ENCODE results near the gene ELK4. TPM values are rescaled to one million over a fixed set of nuclear protein-coding genes. Genes with fewer than 3 reads are reported as not detected.
"Not testable (repeated sequence)": the region's sequence is repeated elsewhere in the genome, so short reads cannot be mapped to it uniquely, and the experiment has no call there.

ELK4 gene
- total RNA-seq, 1 donor from 2014 or later, result 86.2 TPM

- intact Hi-C loops (cut with micrococcal nuclease), result no loop called here
- Mint-ChIP-seq H3K4me1 (ENCODE audit: low read depth) (no peaks in the 10 kb centered on the region), H3K27ac (no peak overlapping the region), H3K36me3 (ENCODE audit: low read depth) (no peaks in the 10 kb centered on the region), H3K9me3 (no peaks in the 10 kb centered on the region), H3K4me3 (no peak overlapping the region), H3K27me3 (ENCODE audit: insufficient read depth) (peaks cover 15% of the 10 kb centered on the region)
- DNase-seq (ENCODE audit: low spot score), result no peak
These were observed 28.6 kb upstream of the ELK4 start for GRCh38 chr1:205660361-205660760.

GRCh38 chr1:205658943-205659581, 27.3 kb upstream of the ELK4 start:
- Mint-ChIP-seq H3K9me3 (no peaks in the 10 kb centered on the region), H3K27ac (no peak overlapping the region), H3K4me1 (ENCODE audit: low read depth) (no peaks in the 10 kb centered on the region), H3K4me3 (no peak overlapping the region), H3K36me3 (ENCODE audit: low read depth) (no peaks in the 10 kb centered on the region), H3K27me3 (ENCODE audit: insufficient read depth) (peaks cover 15% of the 10 kb centered on the region)
- DNase-seq (ENCODE audit: low spot score), result peak; percentile 66
- intact Hi-C loops (cut with micrococcal nuclease), result loop anchor here (1.0 to 5.0 kb wide), 6 partner anchors 52 to 447 kb away; partner anchors contain the start of gene RAB29

GRCh38 chr1:205656236-205656635, 24.4 kb upstream of the ELK4 start:
- no peak overlapping the region for H3K27ac Mint-ChIP-seq
- H3K4me1 Mint-ChIP-seq (ENCODE audit: low read depth), result no peaks in the 10 kb centered on the region
- no peaks in the 10 kb centered on the region for H3K36me3 Mint-ChIP-seq (ENCODE audit: low read depth)
- no peak overlapping the region for H3K4me3 Mint-ChIP-seq
- intact Hi-C loops (cut with micrococcal nuclease), result loop anchor here (5.0 kb wide), 1 partner anchor 261 kb away; no protein-coding TSS in a partner anchor
- no peak for DNase-seq (ENCODE audit: low spot score)
- peaks cover 18% of the 10 kb centered on the region for H3K27me3 Mint-ChIP-seq (ENCODE audit: insufficient read depth)
- H3K9me3 Mint-ChIP-seq, result no peaks in the 10 kb centered on the region

GRCh38 chr1:205652984-205653383, 21.2 kb upstream of the ELK4 start:
- intact Hi-C loops (cut with micrococcal nuclease), result no loop called here
- H3K9me3 Mint-ChIP-seq, result no peaks in the 10 kb centered on the region
- H3K36me3 Mint-ChIP-seq (ENCODE audit: low read depth), result no peaks in the 10 kb centered on the region
- no peak overlapping the region for H3K27ac Mint-ChIP-seq
- H3K27me3 Mint-ChIP-seq (ENCODE audit: insufficient read depth), result peaks cover 13% of the 10 kb centered on the region
- no peak for DNase-seq (ENCODE audit: low spot score)
- no peaks in the 10 kb centered on the region for H3K4me1 Mint-ChIP-seq (ENCODE audit: low read depth)
- H3K4me3 Mint-ChIP-seq, result no peak overlapping the region

GRCh38 chr1:205650241-205650640, 18.4 kb upstream of the ELK4 start:
- DNase-seq (ENCODE audit: low spot score), result no peak
- intact Hi-C loops (cut with micrococcal nuclease), result no loop called here
- H3K27me3 Mint-ChIP-seq (ENCODE audit: insufficient read depth), result peaks cover 5% of the 10 kb centered on the region
- H3K9me3 Mint-ChIP-seq, result no peaks in the 10 kb centered on the region
- no peak overlapping the region for H3K4me3 Mint-ChIP-seq
- H3K4me1 Mint-ChIP-seq (ENCODE audit: low read depth), result no peaks in the 10 kb centered on the region
- H3K27ac Mint-ChIP-seq, result no peak overlapping the region
- no peaks in the 10 kb centered on the region for H3K36me3 Mint-ChIP-seq (ENCODE audit: low read depth)

GRCh38 chr1:205645519-205645918, 13.7 kb upstream of the ELK4 start:
- intact Hi-C loops (cut with micrococcal nuclease), result no loop called here
- Mint-ChIP-seq H3K4me1 (ENCODE audit: low read depth) (no peaks in the 10 kb centered on the region), H3K36me3 (ENCODE audit: low read depth) (no peaks in the 10 kb centered on the region), H3K27me3 (ENCODE audit: insufficient read depth) (peaks cover 3% of the 10 kb centered on the region), H3K9me3 (no peaks in the 10 kb centered on the region), H3K4me3 (no peak overlapping the region), H3K27ac (no peak overlapping the region)
- DNase-seq (ENCODE audit: low spot score), result no peak

GRCh38 chr1:205642679-205643307, 11.0 kb upstream of the ELK4 start:
- no peaks in the 10 kb centered on the region for H3K36me3 Mint-ChIP-seq (ENCODE audit: low read depth)
- H3K4me1 Mint-ChIP-seq (ENCODE audit: low read depth), result no peaks in the 10 kb centered on the region
- peaks cover 15% of the 10 kb centered on the region for H3K27me3 Mint-ChIP-seq (ENCODE audit: insufficient read depth)
- no peak overlapping the region for H3K4me3 Mint-ChIP-seq
- DNase-seq (ENCODE audit: low spot score), result no peak
- intact Hi-C loops (cut with micrococcal nuclease), result no loop called here
- no peaks in the 10 kb centered on the region for H3K9me3 Mint-ChIP-seq
- H3K27ac Mint-ChIP-seq, result no peak overlapping the region

GRCh38 chr1:205639567-205639966, 7.8 kb upstream of the ELK4 start:
- H3K4me1 Mint-ChIP-seq (ENCODE audit: low read depth), result peaks cover 5% of the 10 kb centered on the region
- H3K27me3 Mint-ChIP-seq (ENCODE audit: insufficient read depth), result peaks cover 32% of the 10 kb centered on the region
- intact Hi-C loops (cut with micrococcal nuclease), result no loop called here
- H3K27ac Mint-ChIP-seq, result no peak overlapping the region
- H3K36me3 Mint-ChIP-seq (ENCODE audit: low read depth), result no peaks in the 10 kb centered on the region
- DNase-seq (ENCODE audit: low spot score), result no peak
- H3K4me3 Mint-ChIP-seq, result no peak overlapping the region
- H3K9me3 Mint-ChIP-seq, result no peaks in the 10 kb centered on the region

- H3K4me1 Mint-ChIP-seq (ENCODE audit: low read depth), result peaks cover 8% of the 10 kb centered on the region
- no peak overlapping the region for H3K27ac Mint-ChIP-seq
- H3K27me3 Mint-ChIP-seq (ENCODE audit: insufficient read depth), result peaks cover 32% of the 10 kb centered on the region
- intact Hi-C loops (cut with micrococcal nuclease), result no loop called here
- H3K9me3 Mint-ChIP-seq, result no peaks in the 10 kb centered on the region
- H3K36me3 Mint-ChIP-seq (ENCODE audit: low read depth), result no peaks in the 10 kb centered on the region
- no peak overlapping the region for H3K4me3 Mint-ChIP-seq
- no peak for DNase-seq (ENCODE audit: low spot score)
These were observed 6.2 kb upstream of the ELK4 start for GRCh38 chr1:205637854-205638468.

GRCh38 chr1:205636732-205637131, 4.9 kb upstream of the ELK4 start:
- Mint-ChIP-seq H3K27me3 (ENCODE audit: insufficient read depth) (peaks cover 32% of the 10 kb centered on the region), H3K4me3 (no peak overlapping the region), H3K27ac (no peak overlapping the region), H3K36me3 (ENCODE audit: low read depth) (no peaks in the 10 kb centered on the region), H3K9me3 (no peaks in the 10 kb centered on the region), H3K4me1 (ENCODE audit: low read depth) (peaks cover 16% of the 10 kb centered on the region)
- DNase-seq (ENCODE audit: low spot score), result no peak
- intact Hi-C loops (cut with micrococcal nuclease), result no loop called here

GRCh38 chr1:205636138-205636530, 4.3 kb upstream of the ELK4 start:
- H3K27ac Mint-ChIP-seq; H3K9me3 Mint-ChIP-seq; intact Hi-C loops (cut with micrococcal nuclease); H3K4me3 Mint-ChIP-seq; DNase-seq (ENCODE audit: low spot score); H3K36me3 Mint-ChIP-seq (ENCODE audit: low read depth): not testable (repeated sequence)
- Mint-ChIP-seq H3K27me3 (ENCODE audit: insufficient read depth) (peaks cover 32% of the 10 kb centered on the region), H3K4me1 (ENCODE audit: low read depth) (peaks cover 17% of the 10 kb centered on the region)

- intact Hi-C loops (cut with micrococcal nuclease), result loop anchor here (2.0 to 5.0 kb wide), 2 partner anchors 33 to 151 kb away; no protein-coding TSS in a partner anchor
- Mint-ChIP-seq H3K27ac (no peak overlapping the region), H3K36me3 (ENCODE audit: low read depth) (peaks cover 7% of the 10 kb centered on the region), H3K4me1 (ENCODE audit: low read depth) (peaks cover 38% of the 10 kb centered on the region), H3K4me3 (peak overlapping the region; percentile 60), H3K9me3 (no peaks in the 10 kb centered on the region), H3K27me3 (ENCODE audit: insufficient read depth) (peaks cover 24% of the 10 kb centered on the region)
- DNase-seq (ENCODE audit: low spot score), result no peak
These were observed 1.7 kb upstream of the ELK4 start for GRCh38 chr1:205633421-205633976.

GRCh38 chr1:205632669-205633169, 908 bp upstream of the ELK4 start:
- intact Hi-C loops (cut with micrococcal nuclease), result loop anchor here (1.0 to 5.0 kb wide), 8 partner anchors 25 to 181 kb away; partner anchors contain the start of genes RAB29 and SLC41A1
- H3K4me1 Mint-ChIP-seq (ENCODE audit: low read depth), result peaks cover 46% of the 10 kb centered on the region
- DNase-seq (ENCODE audit: low spot score), result no peak
- H3K27me3 Mint-ChIP-seq (ENCODE audit: insufficient read depth), result peaks cover 18% of the 10 kb centered on the region
- peak overlapping the region; percentile 85 for H3K4me3 Mint-ChIP-seq
- peak overlapping the region; percentile 80 for H3K27ac Mint-ChIP-seq
- peaks cover 12% of the 10 kb centered on the region for H3K36me3 Mint-ChIP-seq (ENCODE audit: low read depth)
- H3K9me3 Mint-ChIP-seq, result no peaks in the 10 kb centered on the region
